ENCODE data around the gene AHNAK2.

The AHNAK2 gene

GRCh38 chr14:104936361-104937155 lies 41.6 kb downstream of the AHNAK2 start:
- FAIRE-seq = no peak

- FAIRE-seq = no peak
These were observed 42.2 kb downstream of the AHNAK2 start for GRCh38 chr14:104935955-104936354.

- no peak for FAIRE-seq
These were observed 43.0 kb downstream of the AHNAK2 start for GRCh38 chr14:104935026-104935650.

GRCh38 chr14:104933746-104934733 lies 44.1 kb downstream of the AHNAK2 start:
- FAIRE-seq = no peak

GRCh38 chr14:104932676-104933631 lies 45.2 kb downstream of the AHNAK2 start:
- FAIRE-seq = no peak

- no peak for FAIRE-seq
These were observed 46.2 kb downstream of the AHNAK2 start for GRCh38 chr14:104931771-104932675.

- no peak for FAIRE-seq
These were observed 46.8 kb downstream of the AHNAK2 start for GRCh38 chr14:104931304-104931770.

- FAIRE-seq = no peak
These were observed 47.5 kb downstream of the AHNAK2 start for GRCh38 chr14:104930526-104931303.

GRCh38 chr14:104929268-104930230 lies 48.6 kb downstream of the AHNAK2 start:
- no peak for FAIRE-seq

GRCh38 chr14:104928391-104929133 lies 49.6 kb downstream of the AHNAK2 start:
- no peak for FAIRE-seq

GRCh38 chr14:104927901-104928300 lies 50.3 kb downstream of the AHNAK2 start:
- no peak for FAIRE-seq

- FAIRE-seq = no peak
These were observed 50.8 kb downstream of the AHNAK2 start for GRCh38 chr14:104927432-104927816.

- no peak for FAIRE-seq
These were observed 51.3 kb downstream of the AHNAK2 start for GRCh38 chr14:104926619-104927431.

- no peak for FAIRE-seq
These were observed 52.1 kb downstream of the AHNAK2 start for GRCh38 chr14:104925855-104926609.

- no peak for FAIRE-seq
These were observed 52.8 kb downstream of the AHNAK2 start for GRCh38 chr14:104925214-104925854.
